ENCODE measurements around the gene KBTBD12.

The KBTBD12 gene

DNA sequence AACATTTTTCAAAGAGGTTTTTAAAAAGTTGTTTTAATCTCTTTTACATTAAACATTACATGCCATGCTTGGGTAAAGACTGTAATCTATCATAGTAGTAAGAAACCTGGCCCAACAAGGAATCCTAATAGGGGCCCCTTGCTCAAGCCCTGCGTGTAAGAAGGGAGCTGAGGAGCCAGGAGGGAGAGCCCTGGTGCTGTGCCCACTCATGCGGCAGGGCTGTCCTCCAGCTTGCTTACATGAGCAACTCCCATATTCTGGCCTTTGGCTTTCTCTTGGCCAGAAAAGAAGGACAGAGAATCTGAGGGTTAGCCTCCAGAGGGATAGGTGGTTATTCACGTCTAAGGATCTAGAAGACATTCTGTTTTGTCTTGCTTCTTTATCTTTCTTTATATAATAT lies 49.8 kb downstream of the KBTBD12 start:
- no peak for TF ChIP-seq POLR2AphosphoS5 (IDR thresholded peaks at IDR 0.05; ENCODE audit: low read depth, low read length)
- TF ChIP-seq SIN3A (IDR thresholded peaks at IDR 0.05; ENCODE audit: borderline replicate concordance, insufficient read depth, low read length) = no peak
- TF ChIP-seq, protein P1, sequence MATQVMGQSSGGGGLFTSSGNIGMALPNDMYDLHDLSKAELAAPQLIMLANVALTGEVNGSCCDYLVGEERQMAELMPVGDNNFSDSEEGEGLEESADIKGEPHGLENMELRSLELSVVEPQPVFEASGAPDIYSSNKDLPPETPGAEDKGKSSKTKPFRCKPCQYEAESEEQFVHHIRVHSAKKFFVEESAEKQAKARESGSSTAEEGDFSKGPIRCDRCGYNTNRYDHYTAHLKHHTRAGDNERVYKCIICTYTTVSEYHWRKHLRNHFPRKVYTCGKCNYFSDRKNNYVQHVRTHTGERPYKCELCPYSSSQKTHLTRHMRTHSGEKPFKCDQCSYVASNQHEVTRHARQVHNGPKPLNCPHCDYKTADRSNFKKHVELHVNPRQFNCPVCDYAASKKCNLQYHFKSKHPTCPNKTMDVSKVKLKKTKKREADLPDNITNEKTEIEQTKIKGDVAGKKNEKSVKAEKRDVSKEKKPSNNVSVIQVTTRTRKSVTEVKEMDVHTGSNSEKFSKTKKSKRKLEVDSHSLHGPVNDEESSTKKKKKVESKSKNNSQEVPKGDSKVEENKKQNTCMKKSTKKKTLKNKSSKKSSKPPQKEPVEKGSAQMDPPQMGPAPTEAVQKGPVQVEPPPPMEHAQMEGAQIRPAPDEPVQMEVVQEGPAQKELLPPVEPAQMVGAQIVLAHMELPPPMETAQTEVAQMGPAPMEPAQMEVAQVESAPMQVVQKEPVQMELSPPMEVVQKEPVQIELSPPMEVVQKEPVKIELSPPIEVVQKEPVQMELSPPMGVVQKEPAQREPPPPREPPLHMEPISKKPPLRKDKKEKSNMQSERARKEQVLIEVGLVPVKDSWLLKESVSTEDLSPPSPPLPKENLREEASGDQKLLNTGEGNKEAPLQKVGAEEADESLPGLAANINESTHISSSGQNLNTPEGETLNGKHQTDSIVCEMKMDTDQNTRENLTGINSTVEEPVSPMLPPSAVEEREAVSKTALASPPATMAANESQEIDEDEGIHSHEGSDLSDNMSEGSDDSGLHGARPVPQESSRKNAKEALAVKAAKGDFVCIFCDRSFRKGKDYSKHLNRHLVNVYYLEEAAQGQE (IDR thresholded peaks at IDR 0.05; ENCODE audit: insufficient read depth in 1 of 2, low read depth in 2 of 2, low read length in 2 of 2) = no peak
- TF ChIP-seq TAF1 (IDR thresholded peaks at IDR 0.05; ENCODE audit: borderline replicate concordance, insufficient read depth, low read length) = no peak
- TF ChIP-seq FOXP2 (optimal IDR thresholded peaks at IDR 0.05; ENCODE audit: borderline replicate concordance, extremely low read depth, extremely low read length, insufficient read depth) = no peak

DNA sequence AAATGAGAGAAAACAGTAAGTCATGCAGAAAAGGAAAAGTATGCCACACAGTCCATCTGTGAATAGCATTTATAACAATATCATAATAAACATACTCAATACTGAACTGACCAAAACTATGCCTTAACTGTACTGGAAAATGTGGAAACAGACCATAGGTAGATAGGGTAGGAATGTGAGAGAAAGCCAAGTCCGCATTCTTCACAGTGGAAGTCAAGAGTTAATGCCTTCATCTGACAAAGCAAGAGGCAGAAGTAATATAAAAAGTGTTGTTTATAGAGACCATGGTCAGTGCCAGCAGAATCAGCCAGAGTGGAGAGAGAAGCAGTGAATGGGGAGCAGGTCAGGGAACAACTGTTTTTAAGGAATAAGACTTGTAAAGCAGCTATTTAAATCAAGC lies 52.3 kb downstream of the KBTBD12 start:
- TF ChIP-seq TAF1 (IDR thresholded peaks at IDR 0.05; ENCODE audit: borderline replicate concordance, insufficient read depth, low read length) = no peak
- no peak for TF ChIP-seq FOXP2 (optimal IDR thresholded peaks at IDR 0.05; ENCODE audit: borderline replicate concordance, extremely low read depth, extremely low read length, insufficient read depth)
- TF ChIP-seq POLR2AphosphoS5 (IDR thresholded peaks at IDR 0.05; ENCODE audit: low read depth, low read length) = no peak
- TF ChIP-seq SIN3A (IDR thresholded peaks at IDR 0.05; ENCODE audit: borderline replicate concordance, insufficient read depth, low read length) = no peak
- TF ChIP-seq, protein P1 (IDR thresholded peaks at IDR 0.05; ENCODE audit: insufficient read depth in 1 of 2, low read depth in 2 of 2, low read length in 2 of 2) = no peak

DNA sequence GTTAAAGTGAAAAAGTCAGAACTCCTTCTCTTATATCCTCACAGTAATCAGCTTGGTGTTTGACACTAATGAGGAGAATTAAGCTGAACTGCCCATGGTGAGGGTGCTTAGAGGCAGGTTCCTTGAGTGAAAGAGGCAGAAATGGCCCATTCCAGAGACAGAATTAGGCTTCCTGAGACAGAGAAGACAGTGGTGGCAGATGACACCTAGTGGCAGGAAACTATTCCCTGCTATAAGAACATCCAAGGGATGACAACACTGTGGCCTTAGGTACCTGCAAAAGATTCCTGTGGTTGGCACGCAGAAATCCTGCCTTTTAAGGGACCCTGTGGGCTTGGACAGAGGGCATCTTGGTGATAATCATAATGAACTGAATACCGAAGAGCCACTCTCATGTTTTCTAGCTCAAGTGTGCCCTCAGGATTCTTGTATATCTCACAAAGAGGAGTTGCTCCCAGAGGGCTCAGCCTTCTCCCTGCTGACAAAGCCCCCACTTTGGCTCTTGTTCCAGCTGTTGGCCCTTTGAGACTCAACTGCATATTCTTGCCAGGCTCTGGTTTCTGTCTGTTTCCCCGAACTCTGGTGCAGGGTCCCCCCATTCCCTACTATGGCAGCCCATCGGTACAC lies 56.0 kb downstream of the KBTBD12 start:
- no peak for TF ChIP-seq FOXP2 (optimal IDR thresholded peaks at IDR 0.05; ENCODE audit: borderline replicate concordance, extremely low read depth, extremely low read length, insufficient read depth)
- TF ChIP-seq, protein P1 (IDR thresholded peaks at IDR 0.05; ENCODE audit: insufficient read depth in 1 of 2, low read depth in 2 of 2, low read length in 2 of 2) = no peak
- TF ChIP-seq SIN3A (IDR thresholded peaks at IDR 0.05; ENCODE audit: borderline replicate concordance, insufficient read depth, low read length) = no peak
- no peak for TF ChIP-seq TAF1 (IDR thresholded peaks at IDR 0.05; ENCODE audit: borderline replicate concordance, insufficient read depth, low read length)
- no peak for TF ChIP-seq POLR2AphosphoS5 (IDR thresholded peaks at IDR 0.05; ENCODE audit: low read depth, low read length)

DNA sequence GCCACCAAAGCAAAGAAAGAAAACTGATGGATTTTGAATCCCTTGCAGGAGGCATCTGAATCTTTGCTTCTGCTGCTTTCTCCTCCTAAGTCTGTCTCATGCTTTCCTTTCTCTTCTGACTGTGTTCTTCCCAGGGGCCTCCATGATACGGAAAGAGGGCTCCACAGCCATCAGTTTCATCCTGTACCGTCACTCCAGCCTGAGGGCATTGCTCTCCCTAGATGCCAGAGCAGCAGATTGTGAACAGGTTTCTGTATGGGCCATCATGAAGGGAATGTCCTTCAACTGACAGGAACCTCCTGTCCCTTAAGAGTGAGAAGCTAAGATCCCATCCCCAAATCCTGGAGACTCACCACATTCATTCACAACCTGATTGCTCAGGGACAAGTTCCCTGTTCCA lies 59.2 kb downstream of the KBTBD12 start:
- TF ChIP-seq FOXP2 (optimal IDR thresholded peaks at IDR 0.05; ENCODE audit: borderline replicate concordance, extremely low read depth, extremely low read length, insufficient read depth) = no peak
- no peak for TF ChIP-seq SIN3A (IDR thresholded peaks at IDR 0.05; ENCODE audit: borderline replicate concordance, insufficient read depth, low read length)
- no peak for TF ChIP-seq POLR2AphosphoS5 (IDR thresholded peaks at IDR 0.05; ENCODE audit: low read depth, low read length)
- TF ChIP-seq, protein P1 (IDR thresholded peaks at IDR 0.05; ENCODE audit: insufficient read depth in 1 of 2, low read depth in 2 of 2, low read length in 2 of 2) = no peak
- no peak for TF ChIP-seq TAF1 (IDR thresholded peaks at IDR 0.05; ENCODE audit: borderline replicate concordance, insufficient read depth, low read length)

All from PFSK-1 (cell line).